Calu3 (cell line): ENCODE data around the gene KRTAP15-1. TPM values are rescaled to one million over a fixed set of nuclear protein-coding genes. Genes with fewer than 3 reads are reported as not detected.

Experiments used
- BruUV-seq: library from RNA; stranded (reverse); fragments of 400-500 nt; replicated peaks from 2 replicates; lab custom pipeline; 2021; lab: Mats Ljungman, UMichigan
- CTCF ChIA-PET: fragments of 300-600 bp; sonication (Branson Sonifier 250); formaldehyde crosslinking; loops from one replicate; lab custom pipeline; 2022; ENCODE audit warnings: antibody characterized with exemption; lab: Charles Lee
- DNase-seq: peaks from one replicate; pipeline ENCODE4 v3.0.0; 2022
- H3K27ac Mint-ChIP-seq: one replicate; pipeline ENCODE4 v1.8.0; 2022; ENCODE audit warnings: mixed read lengths; ENCODE audit not compliant: unreplicated experiment
- H3K27me3 Mint-ChIP-seq: one replicate; pipeline ENCODE4 v1.8.0; 2022; ENCODE audit warnings: mixed read lengths; ENCODE audit not compliant: unreplicated experiment
- H3K36me3 Mint-ChIP-seq: one replicate; pipeline ENCODE4 v1.8.0; 2022; ENCODE audit warnings: mild to moderate bottlenecking, moderate library complexity, mixed read lengths; ENCODE audit not compliant: insufficient read depth, unreplicated experiment
- H3K4me1 Mint-ChIP-seq: one replicate; pipeline ENCODE4 v1.8.0; 2022; ENCODE audit warnings: mild to moderate bottlenecking, low read depth, mixed read lengths; ENCODE audit not compliant: unreplicated experiment
- H3K4me3 Mint-ChIP-seq: one replicate; pipeline ENCODE4 v1.8.0; 2022; ENCODE audit warnings: mild to moderate bottlenecking, low read depth, moderate library complexity, mixed read lengths; ENCODE audit not compliant: unreplicated experiment
- H3K9me3 Mint-ChIP-seq: one replicate; pipeline ENCODE4 v1.8.0; 2022; ENCODE audit warnings: low read depth, mixed read lengths; ENCODE audit not compliant: unreplicated experiment
- intact Hi-C: fragments of 100-400 bp; cut with micrococcal nuclease; formaldehyde crosslinking; loops from one replicate; pipeline ENCODE4 v1.10.0; 2022; ENCODE audit not compliant: unreplicated experiment
- total RNA-seq: library from RNA; stranded (reverse); gene quantifications from 2 replicates; pipeline ENCODE4 v1.2.3, GENCODE V29; 2022
- TF ChIP-seq, protein P1 (sequence below): fragments of 200-600 bp; IDR thresholded peaks from one replicate; pipeline ENCODE4 v1.8.0; 2022; ENCODE audit warnings: antibody characterized with exemption; ENCODE audit not compliant: unreplicated experiment

KRTAP15-1 gene
- total RNA-seq, 1 experiment from 2014 or later, result not detected

DNA sequence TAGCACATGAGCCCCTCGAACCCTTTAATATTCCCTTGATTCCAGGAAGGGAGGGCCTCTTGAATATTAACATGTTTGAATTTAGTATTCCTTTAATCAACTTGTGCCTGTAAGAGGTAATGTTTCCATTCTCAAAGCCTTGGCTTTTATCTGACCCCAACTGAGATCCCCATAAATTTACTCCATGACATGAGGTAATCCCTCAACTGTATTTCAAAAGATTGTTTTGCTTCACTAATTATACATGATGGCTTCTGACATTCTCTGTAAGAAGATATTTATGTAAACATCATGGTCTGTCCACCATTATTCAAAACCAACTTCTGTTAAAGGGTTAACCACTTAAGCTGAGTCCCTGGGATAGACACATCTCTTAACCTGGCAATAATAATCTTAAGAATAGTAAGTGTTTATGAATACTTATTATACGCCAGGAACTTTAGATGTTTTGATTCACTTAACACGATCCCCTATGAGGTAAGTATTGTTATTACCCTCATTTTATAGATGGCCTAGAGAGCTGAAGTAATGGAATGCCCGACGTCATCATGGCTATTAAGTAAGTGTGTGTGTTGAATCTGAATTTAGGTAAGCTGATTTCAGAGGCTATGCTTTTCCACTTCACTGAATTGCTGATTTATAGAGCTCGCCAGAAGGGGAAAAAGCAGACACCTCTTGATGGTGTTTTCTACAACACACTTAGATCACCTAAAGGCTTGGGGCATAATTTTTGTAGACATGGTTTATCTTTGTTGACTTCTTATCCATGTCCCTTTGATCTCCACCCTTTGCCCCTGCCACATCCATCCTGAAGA, 29.0 kb downstream of the KRTAP15-1 start:
- intact Hi-C loops, result no loop called here
- CTCF ChIA-PET, result no interaction called here
- BruUV-seq, result no TSS peak

DNA sequence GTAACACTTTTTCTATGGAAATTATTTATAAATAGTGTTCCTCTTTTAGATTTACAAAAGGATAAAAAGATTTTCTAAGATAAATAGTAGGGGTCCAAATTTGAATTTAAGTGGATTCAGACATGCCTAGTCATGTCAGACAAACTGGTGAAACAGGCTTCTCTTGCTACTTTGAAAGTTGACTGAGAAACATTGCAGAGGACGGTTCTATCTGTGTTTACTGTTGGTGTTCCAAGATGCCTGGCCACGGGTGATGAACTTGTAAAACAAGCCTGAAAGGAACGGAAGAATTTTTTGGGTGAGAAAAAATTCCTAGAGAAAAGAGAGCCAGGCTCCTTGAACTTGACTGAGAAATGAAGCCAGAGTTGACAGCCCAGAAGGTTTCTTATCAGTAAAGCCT, 37.9 kb downstream of the KRTAP15-1 start:
- no peaks in the 10 kb centered on the region for H3K27me3 Mint-ChIP-seq
- no peak for DNase-seq
- no peak overlapping the region for H3K4me3 Mint-ChIP-seq
- H3K4me1 Mint-ChIP-seq, result no peaks in the 10 kb centered on the region
- CTCF ChIA-PET, result no interaction called here
- H3K27ac Mint-ChIP-seq, result peak overlapping the region; percentile 43
- no TSS peak for BruUV-seq
- no peaks in the 10 kb centered on the region for H3K36me3 Mint-ChIP-seq
- TF ChIP-seq, protein P1, sequence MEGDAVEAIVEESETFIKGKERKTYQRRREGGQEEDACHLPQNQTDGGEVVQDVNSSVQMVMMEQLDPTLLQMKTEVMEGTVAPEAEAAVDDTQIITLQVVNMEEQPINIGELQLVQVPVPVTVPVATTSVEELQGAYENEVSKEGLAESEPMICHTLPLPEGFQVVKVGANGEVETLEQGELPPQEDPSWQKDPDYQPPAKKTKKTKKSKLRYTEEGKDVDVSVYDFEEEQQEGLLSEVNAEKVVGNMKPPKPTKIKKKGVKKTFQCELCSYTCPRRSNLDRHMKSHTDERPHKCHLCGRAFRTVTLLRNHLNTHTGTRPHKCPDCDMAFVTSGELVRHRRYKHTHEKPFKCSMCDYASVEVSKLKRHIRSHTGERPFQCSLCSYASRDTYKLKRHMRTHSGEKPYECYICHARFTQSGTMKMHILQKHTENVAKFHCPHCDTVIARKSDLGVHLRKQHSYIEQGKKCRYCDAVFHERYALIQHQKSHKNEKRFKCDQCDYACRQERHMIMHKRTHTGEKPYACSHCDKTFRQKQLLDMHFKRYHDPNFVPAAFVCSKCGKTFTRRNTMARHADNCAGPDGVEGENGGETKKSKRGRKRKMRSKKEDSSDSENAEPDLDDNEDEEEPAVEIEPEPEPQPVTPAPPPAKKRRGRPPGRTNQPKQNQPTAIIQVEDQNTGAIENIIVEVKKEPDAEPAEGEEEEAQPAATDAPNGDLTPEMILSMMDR, result no peak
- intact Hi-C loops, result no loop called here
- peaks cover 15% of the 10 kb centered on the region for H3K9me3 Mint-ChIP-seq

More for the DNA sequence above, 29.0 kb downstream of the KRTAP15-1 start:
- Mint-ChIP-seq H3K27ac (no peak overlapping the region), H3K9me3 (peaks cover 11% of the 10 kb centered on the region), H3K4me3 (no peak overlapping the region), H3K27me3 (no peaks in the 10 kb centered on the region), H3K36me3 (no peaks in the 10 kb centered on the region), H3K4me1 (no peaks in the 10 kb centered on the region)
- DNase-seq, result no peak
- TF ChIP-seq, protein P1, result no peak

GRCh38 chr21:30479259-30479658, 39.2 kb downstream of the KRTAP15-1 start:
- Mint-ChIP-seq H3K4me1 (no peaks in the 10 kb centered on the region), H3K9me3 (peaks cover 15% of the 10 kb centered on the region), H3K27ac (no peak overlapping the region), H3K36me3 (no peaks in the 10 kb centered on the region), H3K4me3 (no peak overlapping the region), H3K27me3 (no peaks in the 10 kb centered on the region)
- TF ChIP-seq, protein P1, result no peak
- intact Hi-C loops, result no loop called here
- no TSS peak for BruUV-seq
- no peak for DNase-seq
- CTCF ChIA-PET, result no interaction called here

DNA sequence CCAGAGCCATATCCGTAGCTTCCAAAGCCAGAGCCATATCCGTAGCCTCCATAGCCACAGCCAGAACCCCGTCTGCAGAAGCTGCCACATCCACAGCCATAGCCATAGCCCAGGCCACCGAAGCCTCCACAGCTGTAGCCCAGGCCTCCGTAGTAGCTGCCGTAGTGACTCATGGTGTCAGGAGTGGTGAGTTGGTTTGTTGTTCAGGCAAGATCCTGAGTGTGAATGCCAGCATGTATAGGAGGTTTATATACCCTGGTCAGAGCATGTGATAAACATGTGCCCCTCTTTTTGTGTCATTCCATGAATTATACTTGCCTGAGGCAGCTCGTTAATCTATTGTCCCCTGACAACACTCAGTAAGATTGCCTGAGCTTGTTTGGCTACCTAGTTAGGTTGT, 40.1 kb downstream of the KRTAP15-1 start, which contains the start of gene KRTAP19-1:
KRTAP19-1 (minus strand) TSS at position 223 of the 400 bp plus-strand sequence; CDS start at position 173, 50 bp downstream.
- CTCF ChIA-PET, result no interaction called here
- no TSS peak for BruUV-seq
- H3K36me3 Mint-ChIP-seq, result no peaks in the 10 kb centered on the region
- peaks cover 15% of the 10 kb centered on the region for H3K9me3 Mint-ChIP-seq
- no peak within 1 kb of the TSS for H3K4me3 Mint-ChIP-seq
- intact Hi-C loops, result no loop called here
- no peaks in the 10 kb centered on the region for H3K4me1 Mint-ChIP-seq
- no peaks in the 10 kb centered on the region for H3K27me3 Mint-ChIP-seq
- no peak within 1 kb of the TSS for H3K27ac Mint-ChIP-seq
- no peak for DNase-seq
- TF ChIP-seq, protein P1, result no peak
